GM12878 (cell line): ENCODE results near the gene PIGN. TPM values are rescaled to one million over a fixed set of nuclear protein-coding genes. Genes with fewer than 3 reads are reported as not detected.

Experiments
- ATAC-seq: fragments of 200-7000 bp; cut with Tn5 transposase; 3 replicates; pipeline ENCODE4 v1.9.1; 2020; ENCODE audit warnings: mild to moderate bottlenecking, moderate library complexity
- BruUV-seq: library from RNA; stranded (reverse); fragments of 400-500 nt; replicated peaks from 2 replicates; lab custom pipeline; 2021; lab: Mats Ljungman, UMichigan
- CTCF ChIA-PET: fragments of 300-600 bp; sonication (Branson Sonifier 250); formaldehyde crosslinking; extraction: SDS; loops from one replicate; lab custom pipeline; 2021; ENCODE audit warnings: inconsistent platforms; lab: Yijun Ruan, JAX
- POLR2A ChIA-PET: fragments of 350-600 bp; formaldehyde crosslinking; extraction: SDS; loops from one replicate; lab custom pipeline; 2021; ENCODE audit warnings: inconsistent platforms; lab: Charles Lee
- RAD21 ChIA-PET: fragments of 300-600 bp; sonication (Branson Sonifier 250); formaldehyde crosslinking; loops from one replicate; lab custom pipeline; 2023; ENCODE audit warnings: antibody characterized with exemption; ENCODE audit not compliant: unreplicated experiment; lab: Charles Lee
- SMC1A ChIA-PET: fragments of 300-600 bp; sonication (Branson Sonifier 250); formaldehyde crosslinking; loops from one replicate; lab custom pipeline; 2023; ENCODE audit not compliant: unreplicated experiment, uncharacterized antibody; lab: Charles Lee
- DNase-seq: peaks from one replicate; pipeline ENCODE4 v3.0.0-alpha.2; 2011; ENCODE audit warnings: low read depth, low spot score
- FAIRE-seq: peaks from 3 replicates; lab custom pipeline; 2011; peaks lifted over from hg19 to GRCh38; lab: Jason Lieb, UNC
- H2AFZ ChIP-seq: 2 replicates; pipeline ENCODE4 v1.6.0; 2011; ENCODE audit warnings: low read depth, low read length, control low read depth; ENCODE audit not compliant: control insufficient read depth
- H3K27ac ChIP-seq: 2 replicates; pipeline ENCODE4 v1.5.1; 2011; ENCODE audit warnings: control low read depth; ENCODE audit not compliant: control insufficient read depth, insufficient read depth
- H3K27me3 ChIP-seq, 2 experiments: replicated peaks in 1 of 2; 2 replicates each; pipeline versions ENCODE4 v1.6.0 to v1.6.1; 2011; ENCODE audit warnings: low read length in 1 of 2; ENCODE audit not compliant: control insufficient read depth in 2 of 2, insufficient read depth in 2 of 2
- H3K36me3 ChIP-seq, 2 experiments: 2 replicates each; pipeline ENCODE4 v1.5.1; 2011; ENCODE audit warnings: low read length in 1 of 2; ENCODE audit not compliant: control insufficient read depth in 2 of 2, insufficient read depth in 2 of 2
- H3K4me1 ChIP-seq: 2 replicates; pipeline ENCODE4 v1.6.1; 2011; ENCODE audit warnings: mild to moderate bottlenecking, low read length, moderate library complexity, mixed read lengths; ENCODE audit not compliant: control insufficient read depth, insufficient read depth
- H3K4me2 ChIP-seq: 2 replicates; pipeline ENCODE4 v1.6.0; 2011; ENCODE audit warnings: control low read depth; ENCODE audit not compliant: control insufficient read depth, insufficient read depth
- H3K4me3 ChIP-seq: fragments of 200-600 bp; sonication (generic); 2 replicates; pipeline ENCODE4 v1.5.1; 2016
- H3K79me2 ChIP-seq: 2 replicates; pipeline ENCODE4 v1.6.0; 2011; ENCODE audit warnings: low read length; ENCODE audit not compliant: control insufficient read depth, insufficient read depth
- H3K9ac ChIP-seq: 2 replicates; pipeline ENCODE4 v1.8.0; 2011; ENCODE audit warnings: low read length, control low read depth, mixed read lengths; ENCODE audit not compliant: control insufficient read depth, insufficient read depth
- H3K9me3 ChIP-seq: replicated peaks from 3 replicates; pipeline ENCODE4 v1.5.1; 2011; ENCODE audit warnings: mild to moderate bottlenecking, low read length; ENCODE audit not compliant: control insufficient read depth, insufficient read depth
- H4K20me1 ChIP-seq: 2 replicates; pipeline ENCODE4 v1.6.0; 2011; ENCODE audit not compliant: control insufficient read depth, insufficient read depth
- BACH1 ChIP-seq: fragments of 450-650 bp; IDR thresholded peaks from 2 replicates; pipeline ENCODE4 v1.6.1; 2017; ENCODE audit warnings: mild to moderate bottlenecking, borderline replicate concordance
- BCL3 ChIP-seq: IDR thresholded peaks from 2 replicates; pipeline ENCODE4 v1.6.1; 2011; ENCODE audit warnings: borderline replicate concordance, low read depth, mild to moderate bottlenecking, moderate library complexity, low read length; ENCODE audit not compliant: insufficient read depth, poor library complexity, severe bottlenecking
- IRF4 ChIP-seq: IDR thresholded peaks from 2 replicates; pipeline ENCODE4 v1.6.1; 2011; ENCODE audit warnings: low read depth, low read length
- MXI1 ChIP-seq: fragments of 150-350 bp; IDR thresholded peaks from 2 replicates; pipeline ENCODE4 v1.6.1; 2011; ENCODE audit warnings: low read depth, mild to moderate bottlenecking, inconsistent platforms, low read length, improper control_type of control experiment
- NFYA ChIP-seq: IDR thresholded peaks from 2 replicates; pipeline ENCODE4 v1.6.1; 2011; ENCODE audit warnings: low read depth, mild to moderate bottlenecking, low read length, improper control_type of control experiment, borderline replicate concordance
- NFYB ChIP-seq: IDR thresholded peaks from 2 replicates; pipeline ENCODE4 v1.6.1; 2011; ENCODE audit warnings: low read depth, mild to moderate bottlenecking, low read length, improper control_type of control experiment, moderate library complexity; ENCODE audit not compliant: insufficient read depth
- PAX5 ChIP-seq: IDR thresholded peaks from 2 replicates; pipeline ENCODE4 v1.6.1; 2011; ENCODE audit warnings: low read depth, low read length, borderline replicate concordance
- PML ChIP-seq: IDR thresholded peaks from 2 replicates; pipeline ENCODE4 v1.6.1; 2012; ENCODE audit warnings: low read length, inconsistent platforms
- POLR2AphosphoS2 ChIP-seq: IDR thresholded peaks from 2 replicates; pipeline ENCODE4 v1.6.1; 2011; ENCODE audit warnings: low read depth, mild to moderate bottlenecking, low read length, improper control_type of control experiment, moderate library complexity
- RUNX3 ChIP-seq: IDR thresholded peaks from 2 replicates; pipeline ENCODE4 v1.6.1; 2012; ENCODE audit warnings: low read length, inconsistent platforms
- SMARCA5 ChIP-seq: fragments of 450-650 bp; IDR thresholded peaks from 2 replicates; pipeline ENCODE4 v1.6.1; 2017; ENCODE audit warnings: mild to moderate bottlenecking
- SPI1 ChIP-seq: IDR thresholded peaks from 2 replicates; pipeline ENCODE4 v1.6.1; 2011; ENCODE audit warnings: low read depth, mild to moderate bottlenecking, low read length, moderate library complexity, borderline replicate concordance; ENCODE audit not compliant: insufficient read depth
- STAT3 ChIP-seq: IDR thresholded peaks from 2 replicates; pipeline ENCODE4 v1.6.1; 2011; ENCODE audit warnings: low read depth, low read length, improper control_type of control experiment
- SUPT20H ChIP-seq: IDR thresholded peaks from 2 replicates; pipeline ENCODE4 v1.6.1; 2011; ENCODE audit warnings: low read depth, mild to moderate bottlenecking, low read length, moderate library complexity, borderline replicate concordance; ENCODE audit not compliant: control insufficient read depth
- USF2 ChIP-seq: IDR thresholded peaks from 2 replicates; pipeline ENCODE4 v1.6.1; 2011; ENCODE audit warnings: low read depth, low read length, improper control_type of control experiment, borderline replicate concordance
- WGBS: methylation state at CpG from one replicate; pipeline ENCODE4 v1.1.6; 2016; ENCODE audit warnings: low lambda C conversion rate; ENCODE audit not compliant: insufficient replicate concordance, insufficient coverage; ENCODE audit errors: missing lambda C conversion rate; 5-methylcytosine and 5-hydroxymethylcytosine counted together
- in situ Hi-C: fragments of 300-500 bp; cut with MboI; formaldehyde crosslinking; loops from 9 replicates; pipeline ENCODE4 v1.14.3; 2018; ENCODE audit warnings: mixed read lengths
- intact Hi-C: fragments of 100-400 bp; cut with micrococcal nuclease; formaldehyde crosslinking; loops from one replicate; pipeline ENCODE4 v1.14.2; 2022; ENCODE audit not compliant: unreplicated experiment
- polyA plus RNA-seq, 11 experiments: library from polyadenylated mRNA; depleted of rRNA in 4 of 11; unstranded in 6 of 11; stranded (reverse) in 5 of 11; fragments of >200 nt; fragmentation: Nextera tagmentation in 4 of 11; fragmentation: Illumina TruSeq in 1 of 11; extraction: Ambion mirVana in 4 of 11; extraction: Trizol in 1 of 11; gene quantifications; 1 replicate in 1 of 11; 2 replicates in 10 of 11; pipeline versions ENCODE4 v1.2.1 to v1.2.3, GENCODE V29; 2011 to 2016; ENCODE audit warnings: inconsistent platforms in 2 of 11, missing spikeins in 2 of 11, low read depth in 1 of 11
- total RNA-seq, 4 experiments: library from RNA; depleted of rRNA in 3 of 4; stranded (reverse); fragments of >200 nt in 3 of 4; fragmentation: Illumina TruSeq in 1 of 4; extraction: Trizol in 1 of 4; gene quantifications; 2 replicates each; pipeline versions ENCODE4 v1.2.1 to v1.2.3, GENCODE V29; 2013 to 2021
- TF ChIP-seq, protein P1 (sequence below): fragments of 450-650 bp; IDR thresholded peaks from 2 replicates; pipeline ENCODE4 v1.6.1; 2017; ENCODE audit warnings: borderline replicate concordance
- TF ChIP-seq, protein P2 (sequence below): fragments of 450-650 bp; IDR thresholded peaks from 2 replicates; pipeline ENCODE4 v1.6.1; 2017; ENCODE audit warnings: low read depth, mild to moderate bottlenecking, moderate library complexity

The PIGN gene
- total and polyA plus RNA-seq, 10 of the 15 experiments (the other 5 are each of a cell fraction or from before 2014, with no cell fraction given) = 6.9 to 25.4 (median 18.7) TPM

GRCh38 chr18:62186774-62187542, at the start of gene PIGN, which contains the start of gene RELCH (continued):
- no peak; the same call in 1 of the 2 replicates for TF ChIP-seq MXI1
- peak; percentile 85 for TF ChIP-seq PML
- TF ChIP-seq, protein P1, sequence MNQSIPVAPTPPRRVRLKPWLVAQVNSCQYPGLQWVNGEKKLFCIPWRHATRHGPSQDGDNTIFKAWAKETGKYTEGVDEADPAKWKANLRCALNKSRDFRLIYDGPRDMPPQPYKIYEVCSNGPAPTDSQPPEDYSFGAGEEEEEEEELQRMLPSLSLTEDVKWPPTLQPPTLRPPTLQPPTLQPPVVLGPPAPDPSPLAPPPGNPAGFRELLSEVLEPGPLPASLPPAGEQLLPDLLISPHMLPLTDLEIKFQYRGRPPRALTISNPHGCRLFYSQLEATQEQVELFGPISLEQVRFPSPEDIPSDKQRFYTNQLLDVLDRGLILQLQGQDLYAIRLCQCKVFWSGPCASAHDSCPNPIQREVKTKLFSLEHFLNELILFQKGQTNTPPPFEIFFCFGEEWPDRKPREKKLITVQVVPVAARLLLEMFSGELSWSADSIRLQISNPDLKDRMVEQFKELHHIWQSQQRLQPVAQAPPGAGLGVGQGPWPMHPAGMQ = peak; percentile 82
- peak; percentile 94 for TF ChIP-seq NFYB
- peak; percentile 54; the same call in 1 of the 2 replicates for TF ChIP-seq BACH1
- TF ChIP-seq, protein P2, sequence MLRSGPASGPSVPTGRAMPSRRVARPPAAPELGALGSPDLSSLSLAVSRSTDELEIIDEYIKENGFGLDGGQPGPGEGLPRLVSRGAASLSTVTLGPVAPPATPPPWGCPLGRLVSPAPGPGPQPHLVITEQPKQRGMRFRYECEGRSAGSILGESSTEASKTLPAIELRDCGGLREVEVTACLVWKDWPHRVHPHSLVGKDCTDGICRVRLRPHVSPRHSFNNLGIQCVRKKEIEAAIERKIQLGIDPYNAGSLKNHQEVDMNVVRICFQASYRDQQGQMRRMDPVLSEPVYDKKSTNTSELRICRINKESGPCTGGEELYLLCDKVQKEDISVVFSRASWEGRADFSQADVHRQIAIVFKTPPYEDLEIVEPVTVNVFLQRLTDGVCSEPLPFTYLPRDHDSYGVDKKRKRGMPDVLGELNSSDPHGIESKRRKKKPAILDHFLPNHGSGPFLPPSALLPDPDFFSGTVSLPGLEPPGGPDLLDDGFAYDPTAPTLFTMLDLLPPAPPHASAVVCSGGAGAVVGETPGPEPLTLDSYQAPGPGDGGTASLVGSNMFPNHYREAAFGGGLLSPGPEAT = peak; percentile 48
- peak; percentile 67 for TF ChIP-seq SMARCA5
- peak; percentile 20; the same call in 1 of the 2 replicates for TF ChIP-seq NFYA

DNA sequence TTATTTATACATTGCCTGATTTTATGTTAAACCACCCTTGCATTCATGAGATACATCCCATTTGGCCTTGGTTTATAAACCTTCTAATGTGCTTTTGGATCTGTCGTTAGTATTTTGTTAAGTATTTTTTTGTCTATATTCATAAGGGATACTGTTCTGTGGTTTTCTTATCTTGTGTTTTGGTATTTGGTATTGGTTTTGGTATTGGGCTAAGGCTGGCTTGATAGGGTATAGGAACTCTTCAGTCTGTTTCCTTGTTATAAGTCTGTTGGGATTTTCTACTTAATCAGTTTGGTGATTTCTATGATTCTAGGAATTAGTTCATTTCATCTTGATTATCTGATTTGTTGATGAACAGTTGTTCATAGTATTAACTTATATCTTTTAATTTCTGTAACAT, 49.4 kb upstream of the PIGN start:
- ChIA-PET CTCF (interaction anchor here (5.7 kb wide), 1 partner anchor 13 kb away, joined by 41 read pairs; no protein-coding TSS in a partner anchor), RAD21 (no interaction called here), POLR2A (no interaction called here), SMC1A (interaction anchor here (1.0 to 1.1 kb wide), 2 partner anchors 11 to 13 kb away, joined by 4 read pairs; no protein-coding TSS in a partner anchor)
- no TSS peak for BruUV-seq
- intact Hi-C loops (no loop called here), in situ Hi-C loops (no loop called here)
- H3K4me1 ChIP-seq = no peaks in the 10 kb centered on the region
- no peak overlapping the region for H3K27ac ChIP-seq
- H2AFZ ChIP-seq = no peak overlapping the region
- no peak overlapping the region for H3K4me2 ChIP-seq
- H3K9me3 ChIP-seq = peaks cover 4% of the 10 kb centered on the region; the same call in 2 of the 3 replicates
- no peaks in the 10 kb centered on the region for H3K27me3 ChIP-seq
- WGBS = 100% methylated on average over 1 of the region's 1 CpG
- ATAC-seq = peak; percentile 56
- no peak overlapping the region for H3K4me3 ChIP-seq
- H4K20me1 ChIP-seq = no peaks in the 10 kb centered on the region
- FAIRE-seq = peak; percentile 41
- no peak for DNase-seq
- peaks cover 0 to 15% of the 10 kb centered on the region in 2 experiments; a peak in 3 of 4 replicates for H3K36me3 ChIP-seq
- H3K9ac ChIP-seq = no peak overlapping the region
- H3K79me2 ChIP-seq = no peaks in the 10 kb centered on the region; the same call in 1 of the 2 replicates
- TF ChIP-seq SUPT20H = no peak
- no peak for TF ChIP-seq SPI1
- TF ChIP-seq POLR2AphosphoS2 = no peak
- TF ChIP-seq USF2 = no peak
- no peak for TF ChIP-seq RUNX3
- TF ChIP-seq IRF4 = no peak
- TF ChIP-seq STAT3 = no peak
- TF ChIP-seq BCL3 = no peak
- TF ChIP-seq PAX5 = no peak
